NCI-H2171 (cell line): ENCODE data around the gene RGR.

Experiments used
- DNase-seq: peaks from one replicate; lab custom pipeline; 2025; lab: John Stamatoyannopoulos, UW

RGR gene, protein sequence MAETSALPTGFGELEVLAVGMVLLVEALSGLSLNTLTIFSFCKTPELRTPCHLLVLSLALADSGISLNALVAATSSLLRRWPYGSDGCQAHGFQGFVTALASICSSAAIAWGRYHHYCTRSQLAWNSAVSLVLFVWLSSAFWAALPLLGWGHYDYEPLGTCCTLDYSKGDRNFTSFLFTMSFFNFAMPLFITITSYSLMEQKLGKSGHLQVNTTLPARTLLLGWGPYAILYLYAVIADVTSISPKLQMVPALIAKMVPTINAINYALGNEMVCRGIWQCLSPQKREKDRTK

GRCh38 chr10:84244651-84245270, at the start of gene RGR:
RGR (plus strand) TSS chr10:84245053; CDS start chr10:84245091, 38 bp downstream.
- peak; percentile 31 for DNase-seq

DNA sequence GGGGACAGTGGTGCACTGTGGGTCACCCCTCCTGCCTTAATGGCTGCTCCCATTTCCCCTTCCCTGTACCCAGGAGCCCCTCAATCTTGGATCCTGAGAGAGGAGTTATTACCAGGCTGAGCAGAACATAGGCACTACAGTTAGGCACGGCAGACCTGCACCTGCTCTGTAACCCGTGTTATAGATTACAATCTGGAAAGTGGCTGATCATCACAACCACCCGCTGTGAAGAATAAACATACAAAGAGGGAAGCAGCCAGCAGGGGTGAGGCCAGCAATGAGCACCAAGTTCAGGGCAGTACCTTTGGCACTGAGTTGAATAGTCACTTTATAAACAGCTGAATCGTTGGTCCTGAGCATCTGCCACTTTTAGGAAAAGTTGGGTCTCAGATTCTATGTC, 48.8 kb upstream of the RGR start:
- peak; percentile 11 for DNase-seq

GRCh38 chr10:84196941-84197340, 47.9 kb upstream of the RGR start:
- DNase-seq: no peak

DNA sequence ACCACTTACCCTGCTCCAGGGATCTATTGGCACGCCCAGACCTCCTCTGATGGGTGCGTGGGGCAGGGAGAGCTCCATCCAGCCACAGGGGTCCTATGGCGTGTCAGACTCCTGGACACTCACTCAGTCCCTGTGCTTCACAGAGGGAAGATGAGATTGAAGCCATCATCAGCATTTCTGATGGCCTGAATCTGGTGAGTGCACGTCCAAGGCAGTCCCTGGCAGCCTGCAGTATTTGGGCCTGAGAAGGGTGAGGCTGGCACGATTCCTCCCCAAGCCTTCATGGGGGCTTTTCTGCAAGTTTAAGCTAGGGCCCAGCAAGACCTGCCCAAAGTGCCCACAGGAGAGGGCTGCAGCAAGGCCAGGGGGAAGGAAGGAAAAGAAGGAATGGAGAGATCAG, 47.2 kb upstream of the RGR start:
- no peak for DNase-seq

DNA sequence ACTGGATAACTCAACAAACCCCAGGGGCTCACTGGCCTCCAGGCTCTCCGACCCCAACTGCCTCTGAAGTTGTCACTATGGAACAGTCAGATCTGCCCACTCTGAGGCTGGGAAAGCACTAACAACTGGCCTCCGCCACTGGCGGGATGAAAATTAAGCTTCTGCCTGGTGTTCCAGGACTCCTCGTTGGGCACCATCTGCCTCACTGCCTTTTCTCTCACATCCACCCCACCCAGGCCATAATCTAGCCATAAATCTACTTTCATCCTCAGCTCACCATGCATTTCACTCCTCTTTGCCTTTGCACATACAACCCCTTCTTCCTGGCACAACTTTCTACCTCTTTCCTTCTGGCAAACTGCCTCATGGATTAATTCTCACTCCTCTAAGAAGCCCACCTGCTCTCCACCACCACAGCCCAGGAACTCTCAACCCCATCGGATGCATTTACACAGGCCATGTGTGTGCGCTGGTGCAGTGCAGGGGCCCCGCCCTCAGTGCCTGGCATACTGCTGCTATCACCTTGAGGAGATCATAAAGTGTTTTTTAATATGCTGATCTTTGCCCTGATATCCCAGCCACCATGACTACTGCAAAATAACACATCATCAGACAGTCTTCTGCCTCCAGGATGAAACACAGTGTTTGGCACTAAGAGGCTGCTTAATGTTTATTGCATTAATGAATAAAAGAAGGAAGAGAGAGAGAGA, 46.5 kb upstream of the RGR start:
- DNase-seq: no peak

GRCh38 chr10:84200537-84201243, 44.2 kb upstream of the RGR start:
- no peak for DNase-seq

- no peak for DNase-seq
Measured at GRCh38 chr10:84201244-84201606, 43.6 kb upstream of the RGR start.

- DNase-seq: no peak
Measured at GRCh38 chr10:84201682-84202081, 43.2 kb upstream of the RGR start.

- DNase-seq: no peak
Measured at GRCh38 chr10:84202349-84202748, 42.5 kb upstream of the RGR start.

DNA sequence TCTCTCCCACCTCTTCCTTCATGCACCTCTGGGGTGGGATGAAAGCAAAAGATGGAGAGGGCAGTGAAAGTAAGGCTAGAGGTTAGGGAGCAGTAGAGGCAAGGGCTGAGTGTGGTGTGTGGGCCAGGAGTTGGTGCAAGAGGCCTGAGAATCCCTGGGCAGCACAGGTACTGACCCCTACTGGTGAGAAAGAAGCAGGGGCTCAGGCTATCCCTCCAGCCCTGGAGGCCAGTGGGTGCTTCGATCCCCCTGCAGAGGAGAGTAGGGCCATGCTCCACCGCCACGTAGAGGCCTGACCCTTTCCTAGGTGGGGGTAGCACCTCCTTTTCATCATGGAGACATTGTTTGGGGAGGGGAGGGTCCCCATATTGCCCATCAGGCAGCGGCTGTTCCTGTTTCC, 40.7 kb upstream of the RGR start:
- DNase-seq: no peak

DNA sequence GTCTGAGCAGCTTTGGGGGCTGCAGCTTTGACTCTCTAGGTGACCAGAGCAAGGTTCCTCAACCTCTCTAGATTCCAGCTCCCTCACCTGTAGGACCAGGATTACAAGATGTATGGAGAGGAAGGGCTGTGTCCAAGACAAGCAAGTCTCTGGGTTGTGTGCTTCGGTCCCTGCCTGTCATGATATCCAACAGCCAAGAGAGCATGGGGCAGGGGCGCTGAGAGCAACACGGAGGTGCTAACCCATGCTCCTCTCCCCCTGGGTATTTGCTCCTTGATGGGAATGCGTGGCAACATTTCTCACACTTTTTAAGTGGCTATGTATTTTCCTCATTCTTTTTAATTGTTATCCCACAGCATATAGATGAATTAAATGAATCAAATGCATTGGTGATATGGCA, 40.2 kb upstream of the RGR start:
- DNase-seq: no peak

DNA sequence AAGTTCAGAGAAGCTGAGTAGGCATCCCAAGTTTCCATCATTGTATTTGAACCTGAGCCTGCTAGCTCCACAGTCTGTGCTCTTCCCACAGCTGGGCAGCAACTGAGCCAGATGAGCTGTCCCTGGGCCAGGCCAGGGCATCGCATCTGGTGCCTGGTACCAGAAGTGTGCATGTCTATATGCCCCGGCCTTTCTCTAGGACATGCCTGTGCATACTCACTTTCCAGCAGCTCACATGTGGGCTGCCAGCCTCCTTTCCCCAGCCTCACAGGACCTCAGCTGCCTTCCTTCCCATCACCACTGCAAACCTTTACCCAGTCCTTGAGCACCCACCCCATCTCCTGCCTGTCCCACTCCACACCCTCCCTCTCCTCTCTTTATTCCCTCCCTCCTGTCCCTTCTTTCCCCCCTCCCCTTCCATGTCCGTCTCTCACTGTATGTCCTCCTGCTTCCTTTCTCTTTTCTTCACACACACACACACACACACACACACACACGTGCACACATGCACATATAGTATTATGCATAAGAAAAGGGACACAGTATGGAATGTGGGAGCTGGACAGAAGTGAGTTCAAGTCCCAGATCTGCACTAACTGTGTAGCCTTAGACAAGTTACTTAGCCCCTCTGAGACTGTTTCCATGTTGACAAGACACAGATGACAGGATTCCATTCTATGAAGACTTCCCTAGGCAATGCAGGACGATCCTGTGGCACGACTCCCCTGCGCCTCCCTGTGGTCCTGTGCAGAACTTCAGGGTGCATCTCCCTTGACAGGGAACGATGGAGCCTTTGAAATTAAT, 39.6 kb upstream of the RGR start:
- no peak for DNase-seq

DNA sequence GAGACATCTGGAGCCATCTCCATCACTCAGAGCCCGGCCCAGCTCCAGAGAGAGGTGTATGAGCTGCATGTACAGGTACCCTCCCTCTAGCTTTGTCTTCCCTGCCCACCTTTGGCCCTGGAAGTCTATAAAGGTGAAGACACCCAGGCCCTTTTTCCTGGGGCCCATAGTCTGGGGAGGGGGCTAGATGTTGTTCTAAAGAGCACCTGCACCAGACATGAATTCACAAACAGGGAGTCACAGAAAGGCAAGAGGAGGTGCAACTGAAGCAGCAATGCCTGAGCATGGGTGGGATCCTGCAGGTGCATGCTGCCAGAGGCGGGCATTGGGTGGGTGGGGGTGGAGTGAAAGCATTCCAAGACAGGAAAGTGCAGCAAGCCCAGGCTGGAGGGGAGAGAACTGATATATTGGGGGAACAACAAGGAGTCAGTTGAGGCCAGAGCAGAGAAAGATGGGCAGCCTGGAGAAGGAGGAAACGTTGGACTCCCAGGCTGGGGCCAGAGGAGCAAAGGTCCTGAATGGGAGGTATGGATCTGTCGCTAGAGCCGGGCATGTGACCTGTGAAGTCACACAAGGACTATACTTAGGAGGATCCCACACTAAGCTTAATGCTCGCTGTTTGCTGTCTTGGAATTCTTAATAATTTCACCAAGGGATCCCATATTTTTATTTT, 38.9 kb upstream of the RGR start:
- DNase-seq: no peak

DNA sequence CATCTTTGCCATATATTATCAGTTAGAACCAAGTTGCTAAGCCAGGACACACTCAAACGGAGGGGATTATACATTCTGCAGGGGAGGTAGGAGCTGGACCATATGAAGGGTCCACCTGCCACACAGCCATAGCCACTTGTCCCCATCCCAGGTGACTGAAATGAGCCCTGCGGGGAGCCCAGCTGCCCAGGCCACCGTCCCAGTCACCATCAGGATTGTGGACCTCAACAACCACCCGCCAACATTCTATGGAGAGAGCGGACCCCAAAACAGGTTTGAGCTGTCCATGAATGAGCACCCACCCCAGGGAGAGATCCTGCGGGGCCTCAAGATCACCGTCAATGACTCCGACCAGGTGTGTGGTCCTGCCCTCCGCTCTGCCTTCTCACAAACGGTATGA, 36.8 kb upstream of the RGR start:
- DNase-seq: no peak

DNA sequence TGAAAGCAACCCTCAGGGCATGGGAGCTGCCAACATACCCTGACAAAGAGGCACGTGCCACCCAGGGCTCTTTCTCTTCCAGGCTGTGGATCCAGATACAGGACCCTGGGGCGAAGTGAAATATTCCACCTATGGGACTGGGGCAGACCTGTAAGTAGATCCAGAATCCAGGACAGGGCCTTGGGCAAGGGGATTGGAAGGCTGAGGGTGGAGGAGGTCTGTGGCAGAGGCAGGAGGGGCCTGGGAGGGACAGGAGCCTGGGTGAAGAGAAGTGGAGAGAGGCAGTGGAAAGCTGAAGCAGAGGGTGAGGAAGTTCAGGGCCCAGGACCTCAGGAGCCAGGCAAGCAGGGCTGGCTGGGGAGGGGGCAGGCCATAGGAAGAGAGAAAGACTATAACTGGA, 33.3 kb upstream of the RGR start:
- DNase-seq: no peak

DNA sequence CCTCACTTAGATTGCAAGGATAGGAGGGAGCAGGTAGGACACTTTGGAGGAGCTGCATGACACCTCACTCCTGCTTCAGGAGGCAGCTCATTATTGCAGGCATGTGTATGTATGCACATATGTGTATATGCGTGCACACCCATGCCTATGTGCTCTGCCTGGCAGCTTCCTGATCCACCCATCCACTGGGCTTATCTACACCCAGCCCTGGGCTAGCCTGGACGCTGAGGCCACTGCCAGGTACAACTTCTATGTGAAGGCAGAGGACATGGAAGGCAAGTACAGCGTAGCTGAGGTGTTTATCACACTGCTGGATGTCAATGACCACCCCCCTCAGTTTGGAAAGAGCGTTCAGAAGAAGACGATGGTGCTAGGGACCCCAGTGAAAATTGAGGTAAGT, 32.8 kb upstream of the RGR start:
- no peak for DNase-seq

DNA sequence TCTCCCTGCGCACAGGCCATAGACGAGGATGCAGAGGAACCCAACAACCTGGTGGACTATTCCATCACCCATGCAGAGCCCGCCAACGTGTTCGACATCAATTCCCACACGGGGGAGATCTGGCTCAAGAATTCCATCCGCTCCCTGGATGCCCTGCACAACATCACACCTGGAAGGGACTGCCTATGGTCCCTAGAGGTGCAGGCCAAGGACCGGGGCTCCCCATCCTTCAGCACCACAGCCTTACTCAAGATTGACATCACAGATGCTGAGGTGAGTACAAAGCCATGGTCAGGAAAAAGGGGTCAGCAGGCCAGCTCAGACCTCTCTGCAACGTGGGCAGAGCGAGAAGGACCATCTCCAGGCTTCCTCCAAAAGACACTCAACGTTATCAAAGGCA, 31.8 kb upstream of the RGR start:
- DNase-seq: no peak

- no peak for DNase-seq
Measured at GRCh38 chr10:84214046-84214572, 30.7 kb upstream of the RGR start.

DNA sequence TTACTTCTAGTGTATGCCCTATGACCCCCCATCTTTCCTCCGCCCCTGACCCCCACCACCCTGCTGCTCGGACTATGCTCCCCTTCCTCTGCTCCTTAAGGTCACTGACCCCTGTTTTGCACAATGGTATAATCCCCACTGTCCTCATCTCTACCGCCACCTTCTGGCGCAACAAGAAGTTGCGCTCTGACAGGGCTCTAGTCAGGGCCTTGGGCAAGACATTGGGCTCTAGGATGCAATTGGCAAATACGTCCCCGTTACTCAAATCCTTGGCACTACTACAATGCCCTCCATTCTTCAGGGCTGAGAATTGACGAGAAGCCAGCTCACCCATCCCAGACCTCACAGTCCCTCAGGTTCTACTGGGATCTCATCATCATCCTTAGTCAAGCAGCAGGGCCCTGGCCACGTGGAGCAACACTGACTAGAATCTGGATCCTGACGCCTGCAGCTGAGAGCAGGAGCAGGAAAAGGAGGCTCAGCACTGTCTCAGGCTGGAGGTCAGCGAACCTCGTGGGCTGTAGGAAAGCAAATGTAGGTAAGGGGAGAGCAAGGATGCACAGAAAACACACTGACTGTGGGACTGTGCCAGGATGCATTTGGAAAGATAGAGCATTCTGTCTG, 30.1 kb upstream of the RGR start:
- no peak for DNase-seq

DNA sequence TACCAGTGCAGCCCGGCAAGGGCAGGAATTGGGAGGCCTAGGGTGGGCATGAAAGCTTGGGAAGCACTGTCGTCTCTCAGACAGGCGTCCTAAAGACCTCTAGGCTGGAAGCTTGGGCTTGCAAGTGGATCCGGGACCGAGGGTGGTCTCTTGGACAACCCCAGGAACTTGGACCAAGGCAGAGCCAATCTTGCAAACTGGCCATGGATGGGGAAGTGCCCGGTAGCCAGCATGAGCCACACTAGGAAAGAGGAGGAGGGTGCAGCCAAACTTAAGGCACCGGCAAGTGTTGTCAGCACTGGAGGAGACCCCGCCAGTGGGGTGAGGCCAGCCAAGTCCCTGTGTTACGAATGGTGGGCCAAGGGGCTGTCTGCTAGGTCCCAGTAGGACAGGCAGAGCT, 28.0 kb upstream of the RGR start:
- no peak for DNase-seq

- no peak for DNase-seq
Measured at GRCh38 chr10:84217746-84218145, 27.1 kb upstream of the RGR start.
